ENCODE data around the gene MMP24. TPM values are rescaled to one million over a fixed set of nuclear protein-coding genes. Genes with fewer than 3 reads are reported as not detected.

The MMP24 gene
- total and polyA plus RNA-seq, 2 of the 13 experiments (the other 11 are each of a cell fraction or from before 2014, with no cell fraction given) = 0.29 to 0.35 TPM

DNA sequence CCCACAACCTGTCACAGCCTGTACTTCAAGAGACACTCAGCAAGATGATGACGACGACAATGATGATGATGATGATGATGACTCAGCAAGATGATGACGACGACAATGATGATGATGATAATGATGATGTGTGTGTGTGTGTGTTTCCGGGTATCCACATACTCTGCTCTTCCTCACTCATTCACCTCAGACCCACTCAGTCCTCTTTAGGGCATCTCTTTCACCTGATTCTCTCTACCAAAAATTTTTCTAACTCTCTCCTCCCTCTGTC is 59.3 kb downstream of the MMP24 start (continued):
- TF ChIP-seq, protein P1, sequence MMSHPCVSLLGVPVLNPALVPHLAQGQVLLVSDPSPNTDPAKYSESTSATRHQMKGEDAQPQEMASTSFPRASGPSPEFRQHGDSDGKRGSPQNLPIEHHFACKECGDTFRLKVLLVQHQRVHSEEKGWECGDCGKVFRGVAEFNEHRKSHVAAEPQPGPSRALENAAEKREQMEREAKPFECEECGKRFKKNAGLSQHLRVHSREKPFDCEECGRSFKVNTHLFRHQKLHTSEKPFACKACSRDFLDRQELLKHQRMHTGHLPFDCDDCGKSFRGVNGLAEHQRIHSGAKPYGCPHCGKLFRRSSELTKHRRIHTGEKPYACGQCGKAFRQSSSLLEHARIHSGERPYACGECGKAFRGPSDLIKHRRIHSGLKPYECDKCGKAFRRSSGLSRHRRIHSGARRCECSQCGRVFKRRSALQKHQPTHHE (CRISPR knock-in tag; IDR thresholded peaks at IDR 0.05; ENCODE audit: borderline replicate concordance) = no peak
- TF ChIP-seq, protein P2, sequence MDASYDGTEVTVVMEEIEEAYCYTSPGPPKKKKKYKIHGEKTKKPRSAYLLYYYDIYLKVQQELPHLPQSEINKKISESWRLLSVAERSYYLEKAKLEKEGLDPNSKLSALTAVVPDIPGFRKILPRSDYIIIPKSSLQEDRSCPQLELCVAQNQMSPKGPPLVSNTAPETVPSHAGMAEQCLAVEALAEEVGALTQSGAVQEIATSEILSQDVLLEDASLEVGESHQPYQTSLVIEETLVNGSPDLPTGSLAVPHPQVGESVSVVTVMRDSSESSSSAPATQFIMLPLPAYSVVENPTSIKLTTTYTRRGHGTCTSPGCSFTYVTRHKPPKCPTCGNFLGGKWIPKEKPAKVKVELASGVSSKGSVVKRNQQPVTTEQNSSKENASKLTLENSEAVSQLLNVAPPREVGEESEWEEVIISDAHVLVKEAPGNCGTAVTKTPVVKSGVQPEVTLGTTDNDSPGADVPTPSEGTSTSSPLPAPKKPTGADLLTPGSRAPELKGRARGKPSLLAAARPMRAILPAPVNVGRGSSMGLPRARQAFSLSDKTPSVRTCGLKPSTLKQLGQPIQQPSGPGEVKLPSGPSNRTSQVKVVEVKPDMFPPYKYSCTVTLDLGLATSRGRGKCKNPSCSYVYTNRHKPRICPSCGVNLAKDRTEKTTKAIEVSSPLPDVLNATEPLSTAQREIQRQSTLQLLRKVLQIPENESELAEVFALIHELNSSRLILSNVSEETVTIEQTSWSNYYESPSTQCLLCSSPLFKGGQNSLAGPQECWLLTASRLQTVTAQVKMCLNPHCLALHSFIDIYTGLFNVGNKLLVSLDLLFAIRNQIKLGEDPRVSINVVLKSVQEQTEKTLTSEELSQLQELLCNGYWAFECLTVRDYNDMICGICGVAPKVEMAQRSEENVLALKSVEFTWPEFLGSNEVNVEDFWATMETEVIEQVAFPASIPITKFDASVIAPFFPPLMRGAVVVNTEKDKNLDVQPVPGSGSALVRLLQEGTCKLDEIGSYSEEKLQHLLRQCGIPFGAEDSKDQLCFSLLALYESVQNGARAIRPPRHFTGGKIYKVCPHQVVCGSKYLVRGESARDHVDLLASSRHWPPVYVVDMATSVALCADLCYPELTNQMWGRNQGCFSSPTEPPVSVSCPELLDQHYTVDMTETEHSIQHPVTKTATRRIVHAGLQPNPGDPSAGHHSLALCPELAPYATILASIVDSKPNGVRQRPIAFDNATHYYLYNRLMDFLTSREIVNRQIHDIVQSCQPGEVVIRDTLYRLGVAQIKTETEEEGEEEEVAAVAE (CRISPR knock-in tag; IDR thresholded peaks at IDR 0.05; ENCODE audit: borderline replicate concordance) = no peak
- TF ChIP-seq MAFK (conservative IDR thresholded peaks at IDR 0.05 in 1 of 2, IDR thresholded peaks at IDR 0.05 in 1 of 2; ENCODE audit: low read length in 2 of 2) (peak; percentile 100), ZNF333 (CRISPR knock-in tag; IDR thresholded peaks at IDR 0.05; ENCODE audit: borderline replicate concordance) (no peak), ZBTB7B (CRISPR knock-in tag; IDR thresholded peaks at IDR 0.05) (no peak), ZNF550 (CRISPR knock-in tag; IDR thresholded peaks at IDR 0.05; ENCODE audit: borderline replicate concordance) (no peak), NR2F2 (IDR thresholded peaks at IDR 0.05; ENCODE audit: borderline replicate concordance, low read depth) (no peak), ZNF816 (CRISPR knock-in tag; IDR thresholded peaks at IDR 0.05; ENCODE audit: borderline replicate concordance) (no peak), RARA (CRISPR knock-in tag; IDR thresholded peaks at IDR 0.05) (no peak), ESRRA (CRISPR knock-in tag; IDR thresholded peaks at IDR 0.05; ENCODE audit: low read depth) (no peak), YY1 (IDR thresholded peaks at IDR 0.05; ENCODE audit: insufficient read depth, insufficient replicate concordance, low read depth, low read length) (no peak), PPARG (CRISPR knock-in tag; conservative IDR thresholded peaks at IDR 0.05) (no peak), ELF1 (CRISPR knock-in tag; IDR thresholded peaks at IDR 0.05) (0 out of 2 replicates have a peak, but pooled peaks have one; percentile 7), ZKSCAN5 (CRISPR knock-in tag; IDR thresholded peaks at IDR 0.05) (no peak)
- TF ChIP-seq, protein P3, sequence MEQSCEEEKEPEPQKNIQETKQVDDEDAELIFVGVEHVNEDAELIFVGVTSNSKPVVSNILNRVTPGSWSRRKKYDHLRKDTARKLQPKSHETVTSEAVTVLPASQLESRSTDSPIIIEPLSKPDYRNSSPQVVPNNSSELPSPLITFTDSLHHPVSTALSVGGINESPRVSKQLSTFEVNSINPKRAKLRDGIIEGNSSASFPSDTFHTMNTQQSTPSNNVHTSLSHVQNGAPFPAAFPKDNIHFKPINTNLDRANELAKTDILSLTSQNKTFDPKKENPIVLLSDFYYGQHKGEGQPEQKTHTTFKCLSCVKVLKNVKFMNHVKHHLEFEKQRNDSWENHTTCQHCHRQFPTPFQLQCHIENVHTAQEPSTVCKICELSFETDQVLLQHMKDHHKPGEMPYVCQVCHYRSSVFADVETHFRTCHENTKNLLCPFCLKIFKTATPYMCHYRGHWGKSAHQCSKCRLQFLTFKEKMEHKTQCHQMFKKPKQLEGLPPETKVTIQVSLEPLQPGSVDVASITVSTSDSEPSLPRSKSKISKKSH (CRISPR knock-in tag; IDR thresholded peaks at IDR 0.05; ENCODE audit: borderline replicate concordance) = no peak
- TF ChIP-seq, protein P4, sequence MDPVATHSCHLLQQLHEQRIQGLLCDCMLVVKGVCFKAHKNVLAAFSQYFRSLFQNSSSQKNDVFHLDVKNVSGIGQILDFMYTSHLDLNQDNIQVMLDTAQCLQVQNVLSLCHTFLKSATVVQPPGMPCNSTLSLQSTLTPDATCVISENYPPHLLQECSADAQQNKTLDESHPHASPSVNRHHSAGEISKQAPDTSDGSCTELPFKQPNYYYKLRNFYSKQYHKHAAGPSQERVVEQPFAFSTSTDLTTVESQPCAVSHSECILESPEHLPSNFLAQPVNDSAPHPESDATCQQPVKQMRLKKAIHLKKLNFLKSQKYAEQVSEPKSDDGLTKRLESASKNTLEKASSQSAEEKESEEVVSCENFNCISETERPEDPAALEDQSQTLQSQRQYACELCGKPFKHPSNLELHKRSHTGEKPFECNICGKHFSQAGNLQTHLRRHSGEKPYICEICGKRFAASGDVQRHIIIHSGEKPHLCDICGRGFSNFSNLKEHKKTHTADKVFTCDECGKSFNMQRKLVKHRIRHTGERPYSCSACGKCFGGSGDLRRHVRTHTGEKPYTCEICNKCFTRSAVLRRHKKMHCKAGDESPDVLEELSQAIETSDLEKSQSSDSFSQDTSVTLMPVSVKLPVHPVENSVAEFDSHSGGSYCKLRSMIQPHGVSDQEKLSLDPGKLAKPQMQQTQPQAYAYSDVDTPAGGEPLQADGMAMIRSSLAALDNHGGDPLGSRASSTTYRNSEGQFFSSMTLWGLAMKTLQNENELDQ (CRISPR knock-in tag; IDR thresholded peaks at IDR 0.05; ENCODE audit: borderline replicate concordance) = no peak
- TF ChIP-seq, protein P5, sequence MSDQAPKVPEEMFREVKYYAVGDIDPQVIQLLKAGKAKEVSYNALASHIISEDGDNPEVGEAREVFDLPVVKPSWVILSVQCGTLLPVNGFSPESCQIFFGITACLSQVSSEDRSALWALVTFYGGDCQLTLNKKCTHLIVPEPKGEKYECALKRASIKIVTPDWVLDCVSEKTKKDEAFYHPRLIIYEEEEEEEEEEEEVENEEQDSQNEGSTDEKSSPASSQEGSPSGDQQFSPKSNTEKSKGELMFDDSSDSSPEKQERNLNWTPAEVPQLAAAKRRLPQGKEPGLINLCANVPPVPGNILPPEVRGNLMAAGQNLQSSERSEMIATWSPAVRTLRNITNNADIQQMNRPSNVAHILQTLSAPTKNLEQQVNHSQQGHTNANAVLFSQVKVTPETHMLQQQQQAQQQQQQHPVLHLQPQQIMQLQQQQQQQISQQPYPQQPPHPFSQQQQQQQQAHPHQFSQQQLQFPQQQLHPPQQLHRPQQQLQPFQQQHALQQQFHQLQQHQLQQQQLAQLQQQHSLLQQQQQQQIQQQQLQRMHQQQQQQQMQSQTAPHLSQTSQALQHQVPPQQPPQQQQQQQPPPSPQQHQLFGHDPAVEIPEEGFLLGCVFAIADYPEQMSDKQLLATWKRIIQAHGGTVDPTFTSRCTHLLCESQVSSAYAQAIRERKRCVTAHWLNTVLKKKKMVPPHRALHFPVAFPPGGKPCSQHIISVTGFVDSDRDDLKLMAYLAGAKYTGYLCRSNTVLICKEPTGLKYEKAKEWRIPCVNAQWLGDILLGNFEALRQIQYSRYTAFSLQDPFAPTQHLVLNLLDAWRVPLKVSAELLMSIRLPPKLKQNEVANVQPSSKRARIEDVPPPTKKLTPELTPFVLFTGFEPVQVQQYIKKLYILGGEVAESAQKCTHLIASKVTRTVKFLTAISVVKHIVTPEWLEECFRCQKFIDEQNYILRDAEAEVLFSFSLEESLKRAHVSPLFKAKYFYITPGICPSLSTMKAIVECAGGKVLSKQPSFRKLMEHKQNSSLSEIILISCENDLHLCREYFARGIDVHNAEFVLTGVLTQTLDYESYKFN (CRISPR knock-in tag; conservative IDR thresholded peaks at IDR 0.05) = no peak

All from HepG2 (cell line).